Smooth muscle cell (in vitro differentiated cells): ENCODE data around the gene TMEM60. TPM values are rescaled to one million over a fixed set of nuclear protein-coding genes. Genes with fewer than 3 reads are reported as not detected.

Experiments
- DNase-seq: peaks from one replicate; lab custom pipeline; 2025; ENCODE audit not compliant: unreplicated experiment; lab: John Stamatoyannopoulos, UW
- H2AFZ ChIP-seq: fragments of 200-600 bp; sonication (generic); 2 replicates; pipeline ENCODE4 v1.6.0; 2016; ENCODE audit warnings: antibody characterized with exemption, low read depth, mild to moderate bottlenecking
- H3F3A ChIP-seq: fragments of 200-600 bp; sonication (generic); 2 replicates; pipeline ENCODE4 v1.6.0; 2017; ENCODE audit warnings: antibody characterized with exemption, low read depth
- H3K27ac ChIP-seq: fragments of 200-600 bp; sonication (generic); 2 replicates; pipeline ENCODE4 v1.5.1; 2016; ENCODE audit warnings: low read depth, mild to moderate bottlenecking
- H3K27me3 ChIP-seq: fragments of 200-600 bp; sonication (generic); 2 replicates; pipeline ENCODE4 v1.6.1; 2016; ENCODE audit warnings: low read depth, mild to moderate bottlenecking
- H3K36me3 ChIP-seq: fragments of 200-600 bp; sonication (generic); 2 replicates; pipeline ENCODE4 v1.5.1; 2016; ENCODE audit warnings: low read depth
- H3K4me1 ChIP-seq: fragments of 200-600 bp; sonication (generic); 2 replicates; pipeline ENCODE4 v1.5.1; 2016; ENCODE audit warnings: low read depth
- H3K4me2 ChIP-seq: fragments of 200-600 bp; sonication (generic); 2 replicates; pipeline ENCODE4 v1.6.0; 2016; ENCODE audit warnings: mild to moderate bottlenecking
- H3K4me3 ChIP-seq: fragments of 200-600 bp; sonication (generic); 2 replicates; pipeline ENCODE4 v1.5.1; 2016; ENCODE audit warnings: mild to moderate bottlenecking
- H3K79me2 ChIP-seq: fragments of 200-600 bp; sonication (generic); 2 replicates; pipeline ENCODE4 v1.6.0; 2016; ENCODE audit warnings: low read depth, mild to moderate bottlenecking
- H3K9ac ChIP-seq: fragments of 200-600 bp; sonication (generic); 2 replicates; pipeline ENCODE4 v1.6.0; 2016; ENCODE audit warnings: low read depth
- H3K9me3 ChIP-seq: fragments of 200-600 bp; sonication (generic); replicated peaks from 2 replicates; pipeline ENCODE4 v1.5.1; 2016; ENCODE audit warnings: low read depth
- H4K20me1 ChIP-seq: fragments of 200-600 bp; sonication (generic); 2 replicates; pipeline ENCODE4 v1.6.0; 2016; ENCODE audit warnings: low read depth
- CTCF ChIP-seq: fragments of 200-600 bp; sonication (generic); IDR thresholded peaks from 2 replicates; pipeline ENCODE4 v1.5.1; 2017; ENCODE audit warnings: borderline replicate concordance, mild to moderate bottlenecking, antibody characterized with exemption; ENCODE audit not compliant: insufficient read depth, poor library complexity, severe bottlenecking
- WGBS: methylation state at CpG from one replicate; pipeline ENCODE4 v1.1.7; 2016; ENCODE audit warnings: low lambda C conversion rate; 5-methylcytosine and 5-hydroxymethylcytosine counted together
- polyA plus RNA-seq: library from polyadenylated mRNA; unstranded; fragments of >200 nt; fragmentation: Nextera tagmentation; extraction: Ambion mirVana; gene quantifications from 2 replicates; pipeline ENCODE4 v1.2.1, GENCODE V29; 2016
- total RNA-seq: library from RNA; depleted of rRNA; stranded (reverse); fragments of >200 nt; gene quantifications from 2 replicates; pipeline ENCODE4 v1.2.3, GENCODE V29; 2014

Gene TMEM60
- total and polyA plus RNA-seq, 2 experiments from 2014 or later = 12.1 to 28.0 TPM

GRCh38 chr7:77808517-77808916, 10.3 kb upstream of the TMEM60 start:
- peaks cover 94% of the 10 kb centered on the region for H3K79me2 ChIP-seq
- no peak overlapping the region for H3K27ac ChIP-seq
- no peak for TF ChIP-seq CTCF
- peaks cover 9% of the 10 kb centered on the region for H3K9me3 ChIP-seq
- peaks cover 10% of the 10 kb centered on the region for H4K20me1 ChIP-seq
- H3K36me3 ChIP-seq = peaks cover 11% of the 10 kb centered on the region
- H3F3A ChIP-seq = peaks cover 14% of the 10 kb centered on the region
- H3K4me1 ChIP-seq = peaks cover 9% of the 10 kb centered on the region
- H3K4me2 ChIP-seq = no peak overlapping the region
- no peak for DNase-seq
- no peaks in the 10 kb centered on the region for H3K27me3 ChIP-seq
- no peak overlapping the region for H3K9ac ChIP-seq
- 92% methylated on average over 1 of the region's 1 CpG for WGBS
- no peak overlapping the region for H2AFZ ChIP-seq
- H3K4me3 ChIP-seq = no peak overlapping the region

GRCh38 chr7:77806425-77806824, 8.2 kb upstream of the TMEM60 start:
- Histone ChIP-seq H3K36me3 (peaks cover 11% of the 10 kb centered on the region), H3K4me1 (peaks cover 1% of the 10 kb centered on the region), H3K4me3 (no peak overlapping the region), H3F3A (peaks cover under 1% of the 10 kb centered on the region), H3K79me2 (peaks cover 100% of the 10 kb centered on the region), H3K27me3 (no peaks in the 10 kb centered on the region), H4K20me1 (peaks cover 5% of the 10 kb centered on the region), H3K9ac (no peak overlapping the region), H2AFZ (no peak overlapping the region), H3K27ac (no peak overlapping the region), H3K9me3 (peaks cover 9% of the 10 kb centered on the region), H3K4me2 (no peak overlapping the region)
- DNase-seq = no peak
- no peak for TF ChIP-seq CTCF
- WGBS = 99% methylated on average over 2 of the region's 2 CpGs

- peak overlapping the region; percentile 8 for H3K27ac ChIP-seq
- peak overlapping the region; percentile 11 for H3K4me2 ChIP-seq
- DNase-seq = no peak
- no peaks in the 10 kb centered on the region for H3K27me3 ChIP-seq
- H3K4me1 ChIP-seq = peaks cover 14% of the 10 kb centered on the region
- H3F3A ChIP-seq = peaks cover 4% of the 10 kb centered on the region
- peaks cover 8% of the 10 kb centered on the region for H4K20me1 ChIP-seq
- H3K9ac ChIP-seq = no peak overlapping the region
- H3K36me3 ChIP-seq = peaks cover 11% of the 10 kb centered on the region
- H2AFZ ChIP-seq = no peak overlapping the region
- peaks cover 93% of the 10 kb centered on the region for H3K79me2 ChIP-seq
- peaks cover 9% of the 10 kb centered on the region for H3K9me3 ChIP-seq
- TF ChIP-seq CTCF = no peak
- 63% methylated on average over 2 of the region's 2 CpGs for WGBS
- H3K4me3 ChIP-seq = no peak overlapping the region
These were observed 4.5 kb upstream of the TMEM60 start for GRCh38 chr7:77802557-77803405.
